Progenitor cell of endocrine pancreas (in vitro differentiated cells): ENCODE results near the gene LTBP4. TPM values are rescaled to one million over a fixed set of nuclear protein-coding genes. Genes with fewer than 3 reads are reported as not detected.

ENCODE experiments used
- DNase-seq: peaks from one replicate; pipeline ENCODE4 v3.0.0; 2021; ENCODE audit warnings: low spot score; ENCODE audit not compliant: unreplicated experiment
- H3K27ac Mint-ChIP-seq: 2 replicates; pipeline ENCODE4 v1.8.0; 2021; ENCODE audit warnings: mild to moderate bottlenecking, moderate library complexity, mixed read lengths
- H3K27me3 Mint-ChIP-seq: 2 replicates; pipeline ENCODE4 v1.8.0; 2021; ENCODE audit warnings: mixed read lengths
- H3K36me3 Mint-ChIP-seq: 2 replicates; pipeline ENCODE4 v1.8.0; 2022; ENCODE audit warnings: mixed read lengths; ENCODE audit not compliant: insufficient read depth
- H3K4me1 Mint-ChIP-seq: 2 replicates; pipeline ENCODE4 v1.8.0; 2021; ENCODE audit warnings: low read depth, mixed read lengths
- H3K4me3 Mint-ChIP-seq: 2 replicates; pipeline ENCODE4 v1.8.0; 2021; ENCODE audit warnings: low read depth, mild to moderate bottlenecking, moderate library complexity, mixed read lengths
- H3K9me3 Mint-ChIP-seq: 2 replicates; pipeline ENCODE4 v1.8.0; 2021; ENCODE audit warnings: low read depth, mixed read lengths
- total RNA-seq: library from RNA; stranded (reverse); gene quantifications from 2 replicates; pipeline ENCODE4 v1.2.1, GENCODE V29; 2021
- TF ChIP-seq, protein P1 (sequence below): fragments of 200-600 bp; sonication (generic); IDR thresholded peaks from one replicate; pipeline ENCODE4 v1.5.0; 2021; ENCODE audit warnings: antibody characterized with exemption, mild to moderate bottlenecking; ENCODE audit not compliant: unreplicated experiment

Gene LTBP4
- total RNA-seq, 1 donor from 2014 or later: 25.4 TPM

DNA sequence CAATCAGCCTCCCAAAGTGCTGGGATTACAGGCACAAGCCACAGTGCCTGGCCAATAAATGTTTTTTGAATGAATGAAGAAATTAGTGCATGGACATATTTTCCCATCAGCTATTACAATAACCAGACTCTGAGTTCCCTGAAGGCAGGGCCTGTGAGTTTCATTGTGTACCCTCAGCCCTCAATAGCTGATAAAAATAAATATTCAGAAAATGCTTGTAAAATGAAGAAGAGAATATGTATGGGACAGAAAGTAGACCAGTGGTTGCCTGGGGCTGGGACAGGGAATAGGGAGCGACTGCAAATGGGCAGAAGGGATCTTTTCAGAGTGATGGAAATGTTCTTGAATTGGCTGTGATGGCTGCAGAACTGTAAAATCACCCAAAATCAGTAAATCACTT lies 60.4 kb downstream of the LTBP4 start:
- TF ChIP-seq, protein P1, sequence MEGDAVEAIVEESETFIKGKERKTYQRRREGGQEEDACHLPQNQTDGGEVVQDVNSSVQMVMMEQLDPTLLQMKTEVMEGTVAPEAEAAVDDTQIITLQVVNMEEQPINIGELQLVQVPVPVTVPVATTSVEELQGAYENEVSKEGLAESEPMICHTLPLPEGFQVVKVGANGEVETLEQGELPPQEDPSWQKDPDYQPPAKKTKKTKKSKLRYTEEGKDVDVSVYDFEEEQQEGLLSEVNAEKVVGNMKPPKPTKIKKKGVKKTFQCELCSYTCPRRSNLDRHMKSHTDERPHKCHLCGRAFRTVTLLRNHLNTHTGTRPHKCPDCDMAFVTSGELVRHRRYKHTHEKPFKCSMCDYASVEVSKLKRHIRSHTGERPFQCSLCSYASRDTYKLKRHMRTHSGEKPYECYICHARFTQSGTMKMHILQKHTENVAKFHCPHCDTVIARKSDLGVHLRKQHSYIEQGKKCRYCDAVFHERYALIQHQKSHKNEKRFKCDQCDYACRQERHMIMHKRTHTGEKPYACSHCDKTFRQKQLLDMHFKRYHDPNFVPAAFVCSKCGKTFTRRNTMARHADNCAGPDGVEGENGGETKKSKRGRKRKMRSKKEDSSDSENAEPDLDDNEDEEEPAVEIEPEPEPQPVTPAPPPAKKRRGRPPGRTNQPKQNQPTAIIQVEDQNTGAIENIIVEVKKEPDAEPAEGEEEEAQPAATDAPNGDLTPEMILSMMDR: no peak
- DNase-seq: no peak
- Mint-ChIP-seq H3K36me3 (no peaks in the 10 kb centered on the region), H3K27ac (no peak overlapping the region), H3K9me3 (no peaks in the 10 kb centered on the region), H3K4me1 (no peaks in the 10 kb centered on the region), H3K4me3 (peak overlapping the region; percentile 37), H3K27me3 (peaks cover 17% of the 10 kb centered on the region)

DNA sequence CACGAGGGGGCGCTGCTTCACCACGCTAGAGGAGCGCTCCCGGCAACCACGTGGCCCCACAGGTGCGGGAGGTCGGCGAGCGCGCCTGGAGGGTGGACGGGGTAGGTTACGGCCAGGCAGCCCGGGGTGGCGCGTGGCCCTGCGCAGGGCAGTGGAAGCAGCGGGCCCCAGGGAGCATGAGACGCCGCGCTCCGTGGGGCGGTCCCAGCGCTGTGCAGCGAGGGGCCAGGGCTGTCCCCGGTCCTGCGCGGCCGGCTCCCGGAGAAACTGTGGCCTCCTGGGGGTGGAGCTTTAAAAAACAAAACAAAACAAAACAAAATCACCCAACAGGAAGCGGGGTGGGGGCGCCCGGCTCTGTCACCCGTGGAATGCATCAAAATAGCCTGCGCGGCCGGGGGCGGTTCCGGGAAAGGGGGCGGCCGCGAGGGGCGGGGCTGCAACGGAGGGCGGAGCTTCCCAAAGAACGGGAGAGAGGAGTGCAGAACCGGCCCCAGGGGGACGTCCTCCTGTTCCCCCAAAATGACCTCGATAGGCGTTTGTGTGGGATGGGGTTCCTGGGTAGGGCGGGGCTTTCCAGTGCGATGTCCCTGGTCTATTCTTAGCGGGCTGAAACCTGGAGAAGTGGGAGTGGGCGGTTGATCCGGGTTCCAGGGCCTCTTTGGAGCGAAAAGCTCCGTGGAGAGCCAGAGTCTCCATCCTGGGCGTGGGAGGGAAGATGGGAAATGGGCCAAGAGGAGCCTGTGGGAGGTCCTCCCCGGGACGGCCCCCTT lies 61.9 kb downstream of the LTBP4 start:
- TF ChIP-seq, protein P1: peak; percentile 97
- Mint-ChIP-seq H3K36me3 (no peaks in the 10 kb centered on the region), H3K27me3 (peaks cover 12% of the 10 kb centered on the region), H3K9me3 (no peaks in the 10 kb centered on the region), H3K4me3 (peak overlapping the region; percentile 72), H3K4me1 (no peaks in the 10 kb centered on the region), H3K27ac (no peak overlapping the region)
- peak; percentile 90 for DNase-seq

DNA sequence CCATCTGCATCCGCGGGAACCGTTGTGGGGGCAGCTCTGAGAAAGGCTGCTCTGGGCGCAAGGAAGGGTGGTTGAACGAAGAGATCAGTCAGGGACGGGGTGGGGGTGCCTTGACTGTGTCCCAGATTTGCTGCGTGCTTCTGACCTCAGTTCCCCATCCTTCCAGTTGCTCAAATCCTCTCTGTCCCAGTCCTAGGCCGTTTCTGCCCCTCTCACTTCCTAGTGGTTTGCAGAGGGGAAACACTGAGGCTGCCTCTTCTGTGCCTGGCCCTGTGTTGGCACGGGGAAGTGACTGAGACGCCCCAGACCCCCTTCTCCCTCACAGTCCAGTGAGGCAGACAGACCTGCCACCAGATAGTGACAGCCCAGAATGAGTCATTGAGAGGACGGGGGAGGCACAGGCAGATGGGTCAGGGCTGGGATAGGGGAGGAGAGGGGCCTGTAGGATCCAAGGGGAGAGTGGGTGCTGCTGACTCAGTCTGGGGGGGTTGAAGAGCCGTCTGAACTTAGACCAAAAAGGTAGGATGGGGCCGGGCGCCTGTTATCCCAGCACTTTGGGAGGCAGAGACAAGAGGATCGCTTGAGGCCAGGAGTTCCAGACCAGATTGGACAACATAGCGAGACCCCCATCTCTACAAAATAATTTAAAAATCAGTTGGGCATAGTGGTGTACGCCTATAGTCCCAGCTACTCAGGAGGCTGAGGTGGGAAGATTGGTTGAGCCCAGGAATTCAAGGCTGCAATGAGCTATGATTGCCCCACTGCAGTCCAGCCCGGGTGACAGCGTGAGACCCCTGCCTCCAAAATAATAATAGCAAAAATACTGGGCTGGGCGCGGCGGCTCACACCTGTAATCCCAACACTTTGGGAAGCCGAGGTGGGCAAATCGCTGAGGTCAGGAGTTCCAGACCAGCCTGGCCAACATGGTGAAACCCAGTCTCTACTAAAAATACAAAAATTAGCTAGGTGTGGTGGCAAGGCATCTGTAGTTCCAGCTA lies 62.8 kb downstream of the LTBP4 start:
- no peaks in the 10 kb centered on the region for H3K9me3 Mint-ChIP-seq
- no peak for DNase-seq
- H3K4me1 Mint-ChIP-seq: no peaks in the 10 kb centered on the region
- H3K36me3 Mint-ChIP-seq: peaks cover 1% of the 10 kb centered on the region
- H3K27ac Mint-ChIP-seq: no peak overlapping the region
- H3K27me3 Mint-ChIP-seq: peaks cover 12% of the 10 kb centered on the region
- peak overlapping the region; percentile 72 for H3K4me3 Mint-ChIP-seq
- TF ChIP-seq, protein P1: no peak

DNA sequence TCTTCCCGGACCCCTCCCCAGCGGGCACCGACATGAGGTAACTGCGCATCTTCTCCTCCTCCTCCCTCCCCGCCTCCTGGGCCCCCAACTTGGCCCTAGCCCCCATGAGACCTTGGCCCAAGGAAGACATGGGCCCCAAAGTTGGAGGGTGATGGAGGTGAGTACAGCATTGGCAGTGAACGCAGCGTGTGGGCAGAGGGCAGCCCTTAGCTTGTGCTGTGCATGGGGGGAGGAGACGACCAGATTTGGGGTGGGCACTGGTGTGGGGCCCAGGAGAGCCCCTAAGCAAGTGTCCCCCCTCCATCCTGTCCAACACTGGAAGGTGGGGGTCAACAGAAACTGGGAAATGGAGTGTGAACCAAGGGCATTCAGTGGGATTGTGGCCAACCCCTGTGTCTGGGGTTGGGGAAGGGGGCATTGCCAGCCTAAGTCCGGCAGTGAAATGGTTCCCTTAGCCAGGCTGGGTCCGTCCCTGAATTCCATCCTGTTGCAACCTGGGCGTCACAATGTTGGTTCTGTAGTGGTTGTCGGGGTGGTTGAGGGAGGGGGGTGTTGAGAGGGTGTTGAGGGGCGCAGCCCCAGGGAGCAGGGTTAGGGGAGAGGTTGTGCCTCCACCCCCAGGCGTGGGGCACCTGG lies 65.8 kb downstream of the LTBP4 start:
- DNase-seq: no peak
- H3K27ac Mint-ChIP-seq: no peak overlapping the region
- H3K4me3 Mint-ChIP-seq: no peak overlapping the region
- no peaks in the 10 kb centered on the region for H3K9me3 Mint-ChIP-seq
- peaks cover 13% of the 10 kb centered on the region for H3K36me3 Mint-ChIP-seq
- TF ChIP-seq, protein P1: no peak
- no peaks in the 10 kb centered on the region for H3K4me1 Mint-ChIP-seq
- peaks cover 12% of the 10 kb centered on the region for H3K27me3 Mint-ChIP-seq

DNA sequence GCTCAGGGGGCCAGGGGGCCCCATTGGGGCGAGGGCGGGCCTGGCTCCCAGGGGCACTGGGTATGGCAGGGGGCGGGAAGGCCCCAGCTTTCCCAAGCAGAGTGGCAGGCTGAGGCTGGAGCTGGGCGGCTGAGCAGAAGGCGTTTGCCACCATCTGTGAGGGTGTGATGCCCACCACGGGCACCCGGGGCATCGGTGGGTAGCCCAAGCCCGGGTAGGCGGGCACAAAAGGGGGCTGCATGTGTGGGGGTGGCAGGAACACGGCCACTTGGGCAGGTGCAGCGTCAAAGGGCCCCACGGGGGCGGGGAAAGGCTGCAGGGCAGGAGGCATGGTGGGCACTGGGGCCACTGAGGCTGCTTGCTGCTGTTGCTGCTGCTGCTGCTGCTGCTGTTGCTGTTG lies 66.4 kb downstream of the LTBP4 start:
- H3K36me3 Mint-ChIP-seq: peaks cover 13% of the 10 kb centered on the region
- H3K4me3 Mint-ChIP-seq: no peak overlapping the region
- TF ChIP-seq, protein P1: no peak
- H3K9me3 Mint-ChIP-seq: no peaks in the 10 kb centered on the region
- peaks cover 12% of the 10 kb centered on the region for H3K27me3 Mint-ChIP-seq
- no peak overlapping the region for H3K27ac Mint-ChIP-seq
- H3K4me1 Mint-ChIP-seq: no peaks in the 10 kb centered on the region
- DNase-seq: no peak
